Pulmonary artery endothelial cell (primary cell): ENCODE results near the gene TFF2. TPM values are rescaled to one million over a fixed set of nuclear protein-coding genes. Genes with fewer than 3 reads are reported as not detected.

Experiments used
- DNase-seq: peaks from one replicate; pipeline ENCODE4 v3.0.0-alpha.2; 2011; ENCODE audit warnings: low read depth, low spot score
- total RNA-seq: library from RNA; depleted of rRNA; stranded (reverse); fragments of >200 nt; gene quantifications from 2 replicates; pipeline ENCODE4 v1.2.3, GENCODE V29; 2014

TFF2 gene
- total RNA-seq = not detected in 2 replicates

- DNase-seq = no peak
Observed at GRCh38 chr21:42350927-42351426, at the start of gene TFF2. Gene TFF2 (minus strand): TSS chr21:42350994. CDS start chr21:42350957, 37 bp downstream.

- no peak for DNase-seq
Observed at GRCh38 chr21:42400525-42400924, 49.7 kb upstream of the TFF2 start.

GRCh38 chr21:42398436-42399028 is 47.7 kb upstream of the TFF2 start:
- DNase-seq = no peak

GRCh38 chr21:42397746-42398394 is 47.1 kb upstream of the TFF2 start:
- DNase-seq = no peak

GRCh38 chr21:42396799-42397745 is 46.3 kb upstream of the TFF2 start:
- no peak for DNase-seq

GRCh38 chr21:42395905-42396651 is 45.3 kb upstream of the TFF2 start, which contains the start of gene TMPRSS3:
Gene TMPRSS3 (minus strand): TSS chr21:42396052. CDS start chr21:42395417, 635 bp downstream.
- no peak for DNase-seq

GRCh38 chr21:42395302-42395701 is 44.5 kb upstream of the TFF2 start:
- DNase-seq = no peak

- DNase-seq = no peak
Observed at GRCh38 chr21:42393443-42393950, 42.7 kb upstream of the TFF2 start.

- DNase-seq = peak; percentile 29
Observed at GRCh38 chr21:42392731-42393442, 42.1 kb upstream of the TFF2 start.

GRCh38 chr21:42391297-42391696 is 40.5 kb upstream of the TFF2 start:
- DNase-seq = no peak

GRCh38 chr21:42390696-42391095 is 39.9 kb upstream of the TFF2 start:
- DNase-seq = no peak

- no peak for DNase-seq
Observed at GRCh38 chr21:42390193-42390592, 39.4 kb upstream of the TFF2 start.

GRCh38 chr21:42389449-42389835 is 38.6 kb upstream of the TFF2 start:
- no peak for DNase-seq

- DNase-seq = no peak
Observed at GRCh38 chr21:42388740-42389448, 38.1 kb upstream of the TFF2 start.

- no peak for DNase-seq
Observed at GRCh38 chr21:42387843-42388340, 37.1 kb upstream of the TFF2 start.

GRCh38 chr21:42387164-42387563 is 36.4 kb upstream of the TFF2 start:
- no peak for DNase-seq

- no peak for DNase-seq
Observed at GRCh38 chr21:42386034-42386591, 35.3 kb upstream of the TFF2 start.

GRCh38 chr21:42385619-42386018 is 34.8 kb upstream of the TFF2 start:
- DNase-seq = no peak

- no peak for DNase-seq
Observed at GRCh38 chr21:42384989-42385388, 34.2 kb upstream of the TFF2 start.
